22Rv1 (cell line): ENCODE data around the gene EFNA3.

ENCODE experiments used
- ZFX ChIP-seq: fragments of 450-650 bp; IDR thresholded peaks from 2 replicates; pipeline ENCODE4 v1.6.1; 2017; ENCODE audit warnings: antibody characterized with exemption, borderline replicate concordance
- TF ChIP-seq, protein P1 (sequence below): fragments of 450-650 bp; IDR thresholded peaks from 2 replicates; pipeline ENCODE4 v1.5.1; 2017; ENCODE audit warnings: mild to moderate bottlenecking

- TF ChIP-seq, protein P1, sequence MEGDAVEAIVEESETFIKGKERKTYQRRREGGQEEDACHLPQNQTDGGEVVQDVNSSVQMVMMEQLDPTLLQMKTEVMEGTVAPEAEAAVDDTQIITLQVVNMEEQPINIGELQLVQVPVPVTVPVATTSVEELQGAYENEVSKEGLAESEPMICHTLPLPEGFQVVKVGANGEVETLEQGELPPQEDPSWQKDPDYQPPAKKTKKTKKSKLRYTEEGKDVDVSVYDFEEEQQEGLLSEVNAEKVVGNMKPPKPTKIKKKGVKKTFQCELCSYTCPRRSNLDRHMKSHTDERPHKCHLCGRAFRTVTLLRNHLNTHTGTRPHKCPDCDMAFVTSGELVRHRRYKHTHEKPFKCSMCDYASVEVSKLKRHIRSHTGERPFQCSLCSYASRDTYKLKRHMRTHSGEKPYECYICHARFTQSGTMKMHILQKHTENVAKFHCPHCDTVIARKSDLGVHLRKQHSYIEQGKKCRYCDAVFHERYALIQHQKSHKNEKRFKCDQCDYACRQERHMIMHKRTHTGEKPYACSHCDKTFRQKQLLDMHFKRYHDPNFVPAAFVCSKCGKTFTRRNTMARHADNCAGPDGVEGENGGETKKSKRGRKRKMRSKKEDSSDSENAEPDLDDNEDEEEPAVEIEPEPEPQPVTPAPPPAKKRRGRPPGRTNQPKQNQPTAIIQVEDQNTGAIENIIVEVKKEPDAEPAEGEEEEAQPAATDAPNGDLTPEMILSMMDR, result no peak
- TF ChIP-seq ZFX, result no peak
Measured at GRCh38 chr1:155127967-155128754, 49.5 kb downstream of the EFNA3 start.
